ENCODE results near the gene SLC2A6. TPM values are rescaled to one million over a fixed set of nuclear protein-coding genes. Genes with fewer than 3 reads are reported as not detected.

Gene SLC2A6
- total and polyA plus RNA-seq, 4 donors, result 5.7 to 26.3 (median 20.3) TPM

- Histone ChIP-seq H3K4me1 (ENCODE audit: control insufficient read depth, insufficient read depth, low read length) (peaks cover 44% of the 10 kb centered on the region), H3K27ac (ENCODE audit: low read depth, low read length) (no peak overlapping the region), H3K9me3 (ENCODE audit: control insufficient read depth, insufficient read depth, low read length) (no peaks in the 10 kb centered on the region), H3K27me3 (ENCODE audit: control insufficient read depth, insufficient read depth, low read length) (no peaks in the 10 kb centered on the region), H3K4me3 (ENCODE audit: low read depth, low read length) (no peak overlapping the region), H3K36me3 (ENCODE audit: control insufficient read depth, insufficient read depth, low read length) (no peaks in the 10 kb centered on the region)
- DNase-seq (ENCODE audit: low read depth in 4 of 6, low spot score in 6 of 6), result peak in 2 of 6 donors; percentile 40 to 60
- WGBS (ENCODE audit: insufficient coverage), result 12% methylated on average over 22 of the region's 26 CpGs
Observed at GRCh38 chr9:133509179-133510083, 30.5 kb upstream of the SLC2A6 start.

GRCh38 chr9:133508046-133508445 is 29.1 kb upstream of the SLC2A6 start:
- no peaks in the 10 kb centered on the region for H3K9me3 ChIP-seq (ENCODE audit: control insufficient read depth, insufficient read depth, low read length)
- H3K4me1 ChIP-seq (ENCODE audit: control insufficient read depth, insufficient read depth, low read length), result peaks cover 32% of the 10 kb centered on the region
- H3K27me3 ChIP-seq (ENCODE audit: control insufficient read depth, insufficient read depth, low read length), result no peaks in the 10 kb centered on the region
- H3K4me3 ChIP-seq (ENCODE audit: low read depth, low read length), result no peak overlapping the region
- 94% methylated on average over 3 of the region's 8 CpGs for WGBS (ENCODE audit: insufficient coverage)
- H3K27ac ChIP-seq (ENCODE audit: low read depth, low read length), result no peak overlapping the region
- DNase-seq (ENCODE audit: low read depth in 4 of 6, low spot score in 6 of 6), result no peak
- no peaks in the 10 kb centered on the region for H3K36me3 ChIP-seq (ENCODE audit: control insufficient read depth, insufficient read depth, low read length)

- H3K9me3 ChIP-seq (ENCODE audit: control insufficient read depth, insufficient read depth, low read length), result peaks cover 3% of the 10 kb centered on the region
- DNase-seq (ENCODE audit: low read depth in 4 of 6, low spot score in 6 of 6), result no peak
- no peak overlapping the region for H3K27ac ChIP-seq (ENCODE audit: low read depth, low read length)
- H3K27me3 ChIP-seq (ENCODE audit: control insufficient read depth, insufficient read depth, low read length), result no peaks in the 10 kb centered on the region
- 90% methylated on average over 23 of the region's 24 CpGs for WGBS (ENCODE audit: insufficient coverage)
- peaks cover 26% of the 10 kb centered on the region for H3K4me1 ChIP-seq (ENCODE audit: control insufficient read depth, insufficient read depth, low read length)
- H3K36me3 ChIP-seq (ENCODE audit: control insufficient read depth, insufficient read depth, low read length), result no peaks in the 10 kb centered on the region
- H3K4me3 ChIP-seq (ENCODE audit: low read depth, low read length), result no peak overlapping the region
Observed at GRCh38 chr9:133507246-133507965, 28.5 kb upstream of the SLC2A6 start.

- no peak overlapping the region for H3K27ac ChIP-seq (ENCODE audit: low read depth, low read length)
- H3K4me3 ChIP-seq (ENCODE audit: low read depth, low read length), result no peak overlapping the region
- no peak for DNase-seq (ENCODE audit: low read depth in 4 of 6, low spot score in 6 of 6)
- WGBS (ENCODE audit: insufficient coverage), result 76% methylated on average over 18 of the region's 18 CpGs
- H3K27me3 ChIP-seq (ENCODE audit: control insufficient read depth, insufficient read depth, low read length), result no peaks in the 10 kb centered on the region
- H3K4me1 ChIP-seq (ENCODE audit: control insufficient read depth, insufficient read depth, low read length), result peaks cover 26% of the 10 kb centered on the region
- peaks cover 7% of the 10 kb centered on the region for H3K9me3 ChIP-seq (ENCODE audit: control insufficient read depth, insufficient read depth, low read length)
- no peaks in the 10 kb centered on the region for H3K36me3 ChIP-seq (ENCODE audit: control insufficient read depth, insufficient read depth, low read length)
Observed at GRCh38 chr9:133506653-133507038, 27.7 kb upstream of the SLC2A6 start.

GRCh38 chr9:133505901-133506652 is 27.2 kb upstream of the SLC2A6 start:
- Histone ChIP-seq H3K27me3 (ENCODE audit: control insufficient read depth, insufficient read depth, low read length) (no peaks in the 10 kb centered on the region), H3K9me3 (ENCODE audit: control insufficient read depth, insufficient read depth, low read length) (peaks cover 11% of the 10 kb centered on the region), H3K27ac (ENCODE audit: low read depth, low read length) (no peak overlapping the region), H3K4me1 (ENCODE audit: control insufficient read depth, insufficient read depth, low read length) (peaks cover 23% of the 10 kb centered on the region), H3K36me3 (ENCODE audit: control insufficient read depth, insufficient read depth, low read length) (no peaks in the 10 kb centered on the region), H3K4me3 (ENCODE audit: low read depth, low read length) (no peak overlapping the region)
- 77% methylated on average over 22 of the region's 23 CpGs for WGBS (ENCODE audit: insufficient coverage)
- no peak for DNase-seq (ENCODE audit: low read depth in 4 of 6, low spot score in 6 of 6)

GRCh38 chr9:133505186-133505830 is 26.4 kb upstream of the SLC2A6 start:
- 86% methylated on average over 12 of the region's 13 CpGs for WGBS (ENCODE audit: insufficient coverage)
- Histone ChIP-seq H3K4me1 (ENCODE audit: control insufficient read depth, insufficient read depth, low read length) (peaks cover 16% of the 10 kb centered on the region), H3K27ac (ENCODE audit: low read depth, low read length) (no peak overlapping the region), H3K27me3 (ENCODE audit: control insufficient read depth, insufficient read depth, low read length) (no peaks in the 10 kb centered on the region), H3K4me3 (ENCODE audit: low read depth, low read length) (no peak overlapping the region), H3K9me3 (ENCODE audit: control insufficient read depth, insufficient read depth, low read length) (peaks cover 11% of the 10 kb centered on the region), H3K36me3 (ENCODE audit: control insufficient read depth, insufficient read depth, low read length) (no peaks in the 10 kb centered on the region)
- DNase-seq (ENCODE audit: low read depth in 4 of 6, low spot score in 6 of 6), result no peak

GRCh38 chr9:133502112-133502511 is 23.2 kb upstream of the SLC2A6 start:
- H3K4me3 ChIP-seq (ENCODE audit: low read depth, low read length), result no peak overlapping the region
- no peaks in the 10 kb centered on the region for H3K27me3 ChIP-seq (ENCODE audit: control insufficient read depth, insufficient read depth, low read length)
- H3K27ac ChIP-seq (ENCODE audit: low read depth, low read length), result no peak overlapping the region
- H3K36me3 ChIP-seq (ENCODE audit: control insufficient read depth, insufficient read depth, low read length), result no peaks in the 10 kb centered on the region
- peaks cover 11% of the 10 kb centered on the region for H3K9me3 ChIP-seq (ENCODE audit: control insufficient read depth, insufficient read depth, low read length)
- WGBS (ENCODE audit: insufficient coverage), result no CpG with 5 or more reads among the region's 1 CpG
- H3K4me1 ChIP-seq (ENCODE audit: control insufficient read depth, insufficient read depth, low read length), result no peaks in the 10 kb centered on the region
- no peak for DNase-seq (ENCODE audit: low read depth in 4 of 6, low spot score in 6 of 6)

GRCh38 chr9:133499892-133500270 is 21.0 kb upstream of the SLC2A6 start:
- Histone ChIP-seq H3K9me3 (ENCODE audit: control insufficient read depth, insufficient read depth, low read length) (peaks cover 11% of the 10 kb centered on the region), H3K27me3 (ENCODE audit: control insufficient read depth, insufficient read depth, low read length) (no peaks in the 10 kb centered on the region), H3K36me3 (ENCODE audit: control insufficient read depth, insufficient read depth, low read length) (no peaks in the 10 kb centered on the region), H3K27ac (ENCODE audit: low read depth, low read length) (no peak overlapping the region), H3K4me3 (ENCODE audit: low read depth, low read length) (no peak overlapping the region), H3K4me1 (ENCODE audit: control insufficient read depth, insufficient read depth, low read length) (no peaks in the 10 kb centered on the region)
- 72% methylated on average over 10 of the region's 12 CpGs for WGBS (ENCODE audit: insufficient coverage)
- no peak for DNase-seq (ENCODE audit: low read depth in 4 of 6, low spot score in 6 of 6)
